Midbrain (tissue), 1 donor: ENCODE measurements around the gene SCRN2.

Experiments
- DNase-seq: peaks from one replicate; lab custom pipeline; 2025; lab: John Stamatoyannopoulos, UW

The SCRN2 gene

DNA sequence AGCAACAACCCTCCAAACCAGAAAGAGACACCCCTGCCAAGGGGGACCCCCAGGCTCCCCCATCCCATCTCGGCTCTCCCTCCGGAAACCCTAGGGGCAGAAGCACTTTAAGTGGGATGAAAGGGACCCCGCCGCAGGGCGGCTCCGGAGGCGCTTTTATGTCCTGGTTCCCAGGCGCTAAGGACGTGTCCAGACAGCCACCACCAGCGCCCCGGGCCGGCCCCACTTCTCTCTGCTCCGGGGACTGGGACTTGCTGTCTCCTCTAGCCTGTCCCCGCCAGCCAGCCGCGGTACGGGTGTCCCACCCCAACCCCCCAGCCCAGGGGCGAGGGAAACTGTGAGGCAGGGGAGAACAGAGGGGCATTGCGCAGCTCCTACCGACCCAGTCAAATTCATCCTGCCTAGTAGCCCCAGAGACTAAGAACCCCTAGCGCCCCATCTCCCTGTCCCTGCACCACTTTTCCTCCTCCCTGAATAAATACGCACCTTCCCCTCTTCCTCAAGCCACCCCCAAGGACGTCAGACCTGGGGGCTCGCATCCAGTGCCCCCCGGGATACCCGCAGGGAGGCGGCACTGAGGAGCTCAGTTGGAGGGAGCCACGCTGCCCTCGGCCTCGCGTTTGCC is 5.8 kb upstream of the SCRN2 start:
- no peak for DNase-seq

DNA sequence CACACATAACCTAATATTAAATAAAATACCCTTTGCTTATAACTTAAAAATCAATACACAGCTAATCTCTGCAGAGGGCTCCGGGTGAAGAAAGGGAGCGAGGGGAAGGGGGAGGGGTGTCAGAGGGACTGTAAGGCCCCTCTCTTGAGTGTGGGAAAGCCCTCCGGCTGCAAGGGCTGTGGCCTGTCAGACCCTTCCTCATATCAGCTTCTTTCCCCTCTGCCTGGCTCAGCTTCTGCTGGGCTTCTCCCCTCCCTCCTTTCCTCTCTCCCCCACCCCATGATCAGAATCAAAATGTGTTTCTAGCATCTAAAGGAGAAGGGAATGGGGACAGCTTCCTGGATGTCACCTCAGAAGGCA is 4.6 kb upstream of the SCRN2 start:
- DNase-seq = no peak

DNA sequence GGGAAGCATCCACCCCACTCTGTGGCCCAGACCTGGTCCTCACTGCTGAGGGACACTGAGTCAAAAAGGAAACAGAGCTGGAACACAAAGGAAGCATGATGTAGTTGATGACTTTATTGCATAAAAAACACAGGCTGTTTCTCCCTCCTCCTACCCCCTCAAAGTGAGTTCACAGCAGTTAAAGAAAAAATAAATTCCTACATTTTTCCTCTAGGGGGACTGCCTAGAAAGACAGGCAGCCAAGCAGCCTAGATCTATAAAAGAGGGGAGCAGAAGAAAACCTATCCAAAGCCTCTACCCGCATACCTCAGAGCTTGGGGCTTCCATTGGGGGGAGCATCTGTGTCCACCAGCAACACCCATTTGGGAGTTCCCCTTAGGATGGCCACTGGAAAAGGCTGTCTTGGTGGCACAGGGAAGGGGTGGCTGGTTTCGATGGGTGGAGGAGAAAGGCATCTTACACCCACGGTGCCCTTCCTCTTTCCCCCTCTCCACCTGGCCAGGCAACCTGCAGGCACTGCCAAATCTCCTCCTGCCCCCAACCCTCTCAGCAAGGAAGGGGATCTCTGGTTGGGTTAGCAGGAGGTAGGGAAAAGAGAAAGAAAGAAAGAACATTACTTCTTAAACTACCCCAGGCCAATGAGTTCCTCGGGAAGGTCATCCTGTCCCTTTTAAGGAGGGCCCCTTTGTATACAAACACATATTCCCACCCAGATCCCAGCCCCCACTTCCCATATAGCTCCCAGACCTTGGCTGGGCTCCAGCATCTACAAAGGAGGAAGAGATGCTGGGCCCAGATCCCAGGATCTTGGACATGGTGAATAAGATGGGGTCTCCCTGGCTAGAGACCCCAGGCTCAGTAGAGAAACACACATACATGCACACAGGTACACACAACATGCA is 4.0 kb upstream of the SCRN2 start:
- DNase-seq = no peak

DNA sequence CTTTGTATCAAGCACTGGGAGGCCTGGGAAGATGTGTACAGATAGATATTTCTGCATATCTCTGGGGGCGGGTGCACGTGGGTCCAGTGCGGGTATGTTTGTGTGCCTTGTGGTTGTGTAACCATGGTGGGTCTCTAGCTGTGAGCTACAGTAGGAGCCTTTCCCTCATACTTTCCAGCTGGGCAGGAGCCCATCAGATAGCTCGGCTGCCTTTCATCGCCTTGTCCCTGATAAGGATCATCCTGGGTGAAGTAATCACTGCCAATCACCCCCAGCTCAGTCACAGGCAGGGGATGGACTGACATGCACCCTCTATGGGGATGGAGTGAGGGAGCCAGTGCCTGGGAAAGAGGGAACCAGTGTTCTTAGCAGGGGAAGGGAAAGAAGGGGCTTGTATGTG is 3.2 kb upstream of the SCRN2 start:
- no peak for DNase-seq

DNA sequence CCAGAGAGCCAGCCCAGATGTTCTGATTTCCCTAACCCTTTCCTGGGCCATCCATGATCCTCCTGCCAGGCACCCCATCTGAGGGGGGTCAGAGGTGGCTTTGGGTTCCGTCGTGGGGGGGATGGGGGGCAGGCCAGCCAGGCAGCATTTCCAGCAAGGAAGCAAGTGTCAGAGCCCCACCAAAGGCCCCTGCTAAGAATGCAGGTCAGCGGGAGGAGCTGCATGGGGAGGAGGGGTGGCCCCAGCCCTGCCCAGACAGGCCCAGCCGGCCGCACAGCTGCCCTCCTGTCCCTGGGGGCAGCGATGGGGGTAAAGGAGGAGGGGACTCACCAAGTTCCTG is 2.3 kb upstream of the SCRN2 start:
- DNase-seq = no peak

DNA sequence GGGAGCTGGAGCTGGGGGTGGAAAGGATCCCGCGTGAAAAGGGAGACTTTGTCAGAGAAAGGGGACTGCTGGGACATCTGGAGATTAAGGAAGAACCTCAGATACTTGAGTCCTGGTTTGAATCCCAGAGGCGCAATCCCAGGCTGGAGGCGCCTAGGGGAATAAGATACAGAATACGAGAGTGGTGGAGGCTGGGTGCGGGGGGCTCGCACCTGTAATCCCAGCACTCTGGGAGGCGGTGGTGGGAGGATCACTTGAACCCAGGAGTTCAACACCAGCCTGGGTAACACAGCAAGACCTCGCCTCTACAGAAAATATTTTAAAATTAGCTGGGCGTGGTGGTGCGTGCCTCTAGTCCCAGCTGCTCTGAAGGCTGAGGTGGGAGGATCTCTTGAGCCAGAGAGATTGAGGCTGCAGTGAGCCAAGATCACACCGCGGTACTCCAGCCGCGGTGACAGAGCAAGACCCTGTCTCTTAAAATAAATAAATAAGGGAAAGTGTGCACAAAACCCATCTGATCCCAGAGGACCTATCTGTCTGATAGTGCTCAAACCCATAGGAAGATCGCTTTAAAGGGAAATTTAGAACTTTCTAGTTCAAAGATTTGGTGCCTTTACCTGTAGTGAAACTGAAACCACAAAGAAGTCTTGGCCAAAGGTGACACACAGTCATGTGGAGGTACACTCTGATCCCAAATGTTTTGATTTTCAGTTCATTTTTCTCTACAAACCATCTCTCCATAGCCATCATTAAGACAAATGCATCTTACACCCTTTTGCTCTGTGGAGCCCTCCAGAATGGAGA is 617 bp upstream of the SCRN2 start:
- DNase-seq = no peak

DNA sequence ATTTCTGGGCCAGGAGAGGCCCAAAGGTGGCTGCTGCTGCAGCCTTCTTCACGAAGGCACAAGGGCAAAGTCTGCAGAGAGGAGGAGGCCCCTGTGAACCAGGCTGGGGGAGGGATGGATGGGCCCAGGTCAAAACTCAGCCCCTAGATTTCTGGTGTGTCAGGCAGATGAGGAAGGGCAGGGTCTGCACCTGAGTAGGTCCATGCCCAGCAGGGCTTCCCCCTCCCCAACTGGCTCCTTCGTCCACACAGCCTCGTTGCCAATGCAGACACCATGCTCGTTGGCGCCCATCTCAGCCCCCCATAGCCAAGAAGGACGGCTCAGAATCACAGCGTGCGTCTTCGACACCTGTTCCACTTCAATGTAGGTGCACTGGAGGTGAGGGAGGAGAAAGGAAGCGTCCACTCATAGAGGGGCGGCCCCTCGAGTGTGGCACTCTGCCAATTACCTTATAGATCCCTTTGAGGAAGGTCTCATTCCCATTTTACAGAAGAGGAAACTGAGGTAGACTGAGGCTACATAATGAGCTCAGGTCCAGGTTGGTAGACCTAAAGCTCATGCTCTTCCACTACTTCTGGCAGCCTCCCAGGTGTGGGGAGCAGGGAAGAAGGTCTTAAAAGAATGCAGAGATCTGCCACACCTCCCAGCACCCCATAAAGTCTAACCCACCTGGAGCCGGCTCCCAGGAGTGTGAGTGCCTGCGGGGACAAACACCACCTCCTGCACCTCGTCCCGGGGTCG is 902 bp downstream of the SCRN2 start:
- DNase-seq = no peak

DNA sequence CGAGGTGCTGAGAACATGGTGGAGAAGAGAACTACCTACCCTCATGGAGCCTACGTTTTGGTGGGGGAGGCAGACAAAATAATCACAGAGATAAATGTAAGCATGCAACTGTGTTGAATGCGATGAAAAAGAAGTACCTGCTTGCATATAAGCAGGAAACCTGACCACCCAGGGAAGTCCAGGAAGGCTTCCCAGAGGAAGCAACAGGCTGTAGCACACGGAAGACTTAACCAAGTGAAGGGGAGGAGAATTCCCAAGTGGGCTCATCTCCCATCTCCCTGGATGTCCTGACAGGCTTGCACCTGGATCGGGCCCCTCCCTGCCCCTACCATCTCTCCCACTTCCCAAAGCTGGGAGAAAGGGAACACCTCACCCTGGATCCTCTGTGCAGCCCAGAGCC is 2.0 kb downstream of the SCRN2 start:
- DNase-seq = no peak

DNA sequence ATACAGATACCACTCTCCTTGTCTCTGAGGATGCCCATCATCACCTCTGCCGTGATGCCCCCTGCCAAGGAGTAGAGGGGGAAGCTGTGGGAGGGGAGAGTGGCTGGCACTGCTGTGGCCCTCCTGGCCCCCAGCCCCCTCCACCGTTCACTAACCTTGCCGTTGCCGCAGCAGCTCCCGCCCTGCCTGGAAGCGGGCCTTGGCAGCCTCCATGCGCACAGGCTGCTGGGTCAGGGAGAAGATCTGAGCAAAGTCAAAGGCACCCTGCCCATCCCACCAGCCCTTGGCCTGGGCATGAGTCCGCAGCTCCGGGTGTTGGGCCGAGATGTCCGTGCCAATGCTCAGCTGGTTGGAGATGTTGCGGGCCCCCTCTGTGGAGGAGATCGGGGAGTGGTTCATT is 2.4 kb downstream of the SCRN2 start:
- no peak for DNase-seq

DNA sequence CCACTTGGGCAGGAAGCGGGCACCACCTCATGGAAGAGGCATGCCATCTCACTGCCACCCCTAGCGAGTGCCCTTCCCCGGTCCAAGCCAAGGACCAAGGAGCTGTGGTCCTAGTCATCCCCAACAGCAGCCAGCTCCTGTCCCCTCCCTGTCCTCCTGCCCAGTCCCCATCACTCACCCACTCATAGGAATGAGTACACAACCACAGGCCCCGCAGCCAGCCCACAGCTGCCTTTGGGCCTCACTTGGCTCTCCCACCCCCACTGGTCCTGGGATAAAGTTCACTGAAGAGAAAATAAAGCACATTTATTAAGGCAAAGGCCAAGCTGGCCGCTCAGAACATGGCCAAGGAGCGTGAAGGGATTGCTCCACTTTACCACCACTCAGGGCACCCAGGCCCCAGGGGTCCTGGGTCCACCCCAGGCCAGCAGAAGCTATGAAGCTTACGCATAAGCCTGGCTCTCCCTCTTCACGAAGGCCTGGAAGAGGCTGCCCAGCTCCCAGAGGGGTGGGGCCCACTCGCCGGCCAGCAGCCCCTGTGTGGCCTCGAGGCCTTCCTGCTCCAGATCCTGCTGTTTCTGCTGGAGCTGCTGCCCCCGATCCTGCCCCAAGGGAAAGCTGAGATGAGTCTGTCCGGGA is 3.6 kb downstream of the SCRN2 start:
- no peak for DNase-seq

DNA sequence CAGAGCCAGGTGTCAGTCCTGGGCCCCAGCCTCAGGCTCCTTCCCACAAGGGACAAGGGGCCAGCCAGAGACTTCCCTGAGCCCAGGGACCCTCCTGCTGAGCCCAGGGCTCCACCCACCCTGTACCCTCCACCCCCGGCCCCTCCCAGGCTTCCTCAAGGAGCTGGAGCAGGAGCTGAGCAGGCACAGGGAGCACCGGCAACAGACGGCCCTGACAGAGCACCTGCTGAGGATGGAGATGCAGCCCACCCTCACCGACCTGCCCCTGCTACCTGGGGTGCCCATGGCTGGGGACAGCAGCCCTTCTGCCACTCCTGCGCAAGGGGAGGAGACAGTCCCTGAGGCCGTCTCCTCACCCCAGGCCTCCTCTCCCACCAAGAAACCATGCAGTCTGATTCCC is 4.5 kb downstream of the SCRN2 start:
- DNase-seq = no peak

DNA sequence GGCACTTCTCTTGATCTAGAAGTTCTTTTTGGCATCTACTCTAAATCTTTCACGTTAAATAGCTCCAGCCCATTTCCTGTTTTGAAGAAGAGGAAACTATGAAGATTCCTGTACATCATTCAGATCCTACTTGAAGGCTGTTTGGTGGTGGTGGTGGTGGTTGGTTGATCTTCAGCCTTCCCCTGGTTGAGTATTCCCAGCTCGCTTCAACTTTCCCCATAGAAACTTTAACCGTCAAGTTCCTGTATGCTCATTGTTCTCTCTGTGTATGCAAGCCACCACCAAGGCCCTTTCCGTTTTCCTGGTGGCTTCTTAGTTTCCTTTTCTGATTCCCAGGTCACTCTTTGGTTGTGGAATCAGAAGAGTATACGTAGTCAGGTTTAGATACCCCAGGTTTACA is 6.3 kb downstream of the SCRN2 start:
- no peak for DNase-seq

DNA sequence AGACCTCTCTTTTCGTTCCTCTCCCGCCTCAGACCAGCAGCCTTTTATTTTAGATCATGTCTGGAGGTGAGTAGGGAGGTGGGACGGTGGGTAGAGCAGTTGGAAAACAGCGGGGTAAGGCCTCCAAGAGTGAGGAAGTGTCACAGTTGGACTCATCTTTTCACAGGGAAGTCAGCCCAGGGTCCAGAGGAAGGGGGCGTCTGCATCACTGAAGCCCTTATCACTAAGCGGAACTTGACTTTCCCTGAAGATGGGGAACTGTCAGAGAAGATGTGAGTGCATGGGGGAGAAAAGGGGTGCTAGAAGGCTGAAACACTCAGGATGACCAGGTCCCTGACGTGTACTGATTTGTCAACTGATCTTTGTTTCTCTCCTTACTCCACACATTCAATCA is 9.1 kb downstream of the SCRN2 start:
- DNase-seq = no peak

DNA sequence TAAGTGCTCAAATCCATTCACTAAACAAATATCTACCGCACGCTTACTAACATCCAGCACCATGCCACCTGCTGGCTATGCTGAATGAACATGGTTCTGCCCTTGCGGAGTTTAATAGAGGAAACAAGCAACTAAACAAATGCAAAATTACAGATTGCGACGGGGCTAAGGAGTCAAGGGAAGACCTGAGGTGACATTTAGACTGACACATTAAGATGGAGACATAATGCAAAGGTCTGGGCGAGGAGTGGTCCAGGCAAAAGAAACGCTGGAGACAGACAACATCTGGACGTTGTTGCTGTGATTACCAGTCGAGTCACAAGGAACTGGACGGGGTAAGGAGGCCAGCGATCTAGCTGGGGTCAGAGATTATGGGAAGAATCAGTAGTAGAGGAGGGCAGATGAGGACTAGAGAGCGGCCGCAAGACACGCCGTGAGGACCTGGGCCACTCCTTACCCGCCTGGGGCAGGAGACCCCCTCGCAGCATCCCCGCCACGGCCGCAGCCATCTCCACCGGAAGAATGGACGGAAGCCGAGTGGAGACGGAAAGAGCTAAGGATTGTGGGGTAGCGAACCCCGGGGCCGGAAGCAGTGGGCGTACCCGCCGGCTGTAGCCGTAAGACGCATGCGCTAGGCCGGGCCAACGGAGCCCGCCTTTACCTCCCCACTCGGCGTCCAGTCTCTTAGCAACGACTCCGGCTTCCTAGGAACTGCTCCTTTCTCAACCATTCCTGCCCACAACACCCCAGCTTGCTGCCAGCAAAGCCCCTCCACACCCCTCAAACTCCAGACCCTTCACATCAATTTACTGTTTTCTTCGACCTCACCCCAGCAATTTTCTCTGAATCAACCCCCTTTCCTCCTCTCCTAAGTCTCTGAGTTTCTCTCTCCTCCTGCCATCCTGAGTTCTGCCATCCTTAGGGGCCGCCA is 9.8 kb downstream of the SCRN2 start, which contains the start of the genes LRRC46 and MRPL10:
Gene LRRC46 (plus strand): TSS at position 668 of the 931 bp plus-strand sequence. CDS start 320 bp downstream, outside the sequence.
Gene MRPL10 (minus strand): TSS at position 539 of the 931 bp plus-strand sequence. CDS start 30 bp downstream, at position 509.
- peak; percentile 94 for DNase-seq

DNA sequence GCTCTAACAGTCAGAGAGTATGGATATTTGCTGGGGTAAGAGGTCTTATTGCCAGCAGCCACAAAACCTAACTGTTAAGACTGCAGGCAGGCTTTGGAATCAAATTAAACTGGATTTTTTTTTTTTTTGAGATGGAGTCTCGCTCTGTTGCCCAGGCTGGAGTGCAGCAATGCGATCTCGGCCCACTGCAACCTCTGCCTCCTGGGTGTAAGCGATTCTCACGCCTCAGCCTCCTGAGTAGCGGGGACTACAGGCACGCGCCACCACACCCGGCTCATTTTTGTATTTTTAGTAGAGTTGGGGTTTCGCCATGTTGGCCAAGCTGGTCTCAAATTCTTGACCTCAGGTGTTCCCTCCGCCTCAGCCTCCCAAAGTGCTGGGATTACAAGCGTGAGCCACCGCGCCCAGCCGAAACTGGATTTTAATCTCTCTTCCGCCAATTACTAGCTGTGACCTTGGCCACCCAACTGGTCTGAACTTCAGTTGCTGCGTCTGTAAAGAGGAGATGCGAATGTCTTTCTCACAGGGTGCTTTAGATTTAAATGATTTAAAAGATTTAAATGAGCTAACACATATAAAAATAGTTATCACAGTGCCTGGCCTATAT is 10.6 kb downstream of the SCRN2 start:
- no peak for DNase-seq

DNA sequence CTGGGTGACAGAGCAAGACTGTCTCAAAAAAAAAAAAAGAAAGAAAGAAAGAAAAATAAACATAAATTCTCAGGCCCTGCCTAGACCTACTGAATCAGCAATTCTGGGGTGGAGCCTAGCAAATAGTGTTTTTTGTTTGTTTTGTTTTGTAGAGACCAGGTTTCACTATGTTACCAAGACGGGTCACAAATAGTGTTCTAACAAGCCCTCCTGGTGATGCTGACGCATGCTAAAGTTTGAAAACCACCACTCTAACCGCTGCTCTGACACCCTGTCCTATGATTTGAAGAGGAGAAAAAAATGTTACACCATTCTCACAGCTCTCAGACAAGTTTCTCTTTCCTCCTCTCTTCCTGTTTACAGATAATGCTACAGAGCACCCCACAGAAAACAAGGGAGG is 11.2 kb downstream of the SCRN2 start:
- DNase-seq = no peak

DNA sequence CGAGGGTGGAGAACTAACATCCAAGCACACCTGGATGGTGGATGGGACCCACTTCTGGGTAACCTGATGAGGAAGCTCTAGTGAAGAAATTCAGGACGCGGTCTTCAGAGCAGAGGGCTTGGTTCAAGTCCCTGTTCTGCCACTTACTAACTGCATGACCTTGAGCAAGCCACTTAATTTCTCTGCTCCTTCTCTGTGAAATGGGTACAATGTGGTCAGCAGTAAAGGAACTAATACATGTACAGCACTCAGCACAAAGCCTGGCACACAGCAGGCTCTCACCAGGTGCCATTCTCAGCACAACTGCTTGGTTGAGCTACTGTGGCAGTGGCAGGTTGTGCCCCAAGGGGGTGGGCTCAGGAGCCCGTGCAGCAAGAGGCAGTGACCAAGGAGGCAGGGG is 17.6 kb downstream of the SCRN2 start:
- no peak for DNase-seq

DNA sequence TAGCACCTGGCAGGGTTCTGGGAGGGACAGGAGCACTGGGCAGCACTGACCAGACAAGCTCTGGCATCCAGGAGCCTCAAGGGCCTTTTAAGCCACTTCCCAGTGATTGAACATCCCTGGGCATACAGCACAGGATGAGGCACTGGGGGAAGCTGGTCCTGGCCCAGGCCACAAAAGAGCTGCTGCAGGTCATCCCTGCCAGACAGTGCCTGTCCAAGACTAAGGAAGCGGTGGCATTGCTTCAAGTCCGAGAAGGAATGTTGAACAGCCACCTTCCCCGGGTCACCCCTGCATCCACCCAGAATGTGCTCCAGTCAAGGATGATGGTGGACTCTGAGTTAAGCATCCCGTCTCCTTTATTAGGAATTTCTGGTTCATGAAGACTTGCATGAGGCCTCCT is 18.3 kb downstream of the SCRN2 start:
- no peak for DNase-seq

DNA sequence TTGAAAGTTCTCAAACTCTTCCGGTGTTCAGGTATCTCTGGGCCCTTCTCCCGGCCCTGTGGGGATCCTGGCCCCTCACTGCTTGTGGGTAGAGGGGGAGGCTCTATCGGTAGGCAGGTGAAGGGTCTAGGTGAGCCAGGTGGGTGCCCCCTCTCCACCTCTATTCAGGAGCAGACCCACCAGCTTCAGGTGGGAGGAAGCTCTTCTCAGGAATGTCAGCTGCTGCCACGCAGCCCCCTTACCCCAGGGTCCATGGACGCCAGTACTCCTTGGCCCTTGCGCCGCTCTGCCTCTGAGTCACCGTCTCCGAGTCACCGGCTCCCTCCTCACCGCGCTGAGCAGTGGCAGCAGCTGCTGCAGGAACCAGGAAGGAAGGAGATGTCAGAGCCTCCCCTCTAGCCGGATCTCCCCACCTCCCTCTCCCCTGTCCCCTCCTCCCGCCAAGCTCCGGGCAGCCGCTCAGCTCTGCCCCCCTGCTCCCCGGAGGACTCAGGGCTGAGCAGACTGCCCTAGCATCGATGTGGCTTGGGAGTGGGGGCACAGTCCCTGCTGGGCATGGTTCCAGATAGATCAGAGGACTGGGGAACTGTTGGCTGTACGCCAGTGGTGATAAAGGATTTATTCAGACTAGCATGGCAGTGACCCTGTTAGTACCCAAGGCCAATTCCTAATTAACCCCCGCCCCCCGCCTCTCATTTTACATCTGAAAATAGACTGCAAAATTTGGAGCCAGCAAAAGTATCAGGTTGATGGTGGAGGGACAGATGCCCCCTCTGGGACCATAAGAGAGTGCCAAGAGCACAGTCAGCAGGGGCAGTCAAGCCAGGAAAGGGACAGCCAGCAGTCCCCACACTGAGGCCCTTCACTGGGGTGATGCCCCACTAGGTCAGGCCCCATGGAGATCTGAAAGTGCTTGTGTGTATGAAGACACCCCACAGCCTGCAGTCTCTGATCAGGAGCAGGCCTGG is 19.4 kb downstream of the SCRN2 start, which contains the start of gene OSBPL7:
Gene OSBPL7 (minus strand): TSS at position 371 of the 968 bp plus-strand sequence. CDS start 1,516 bp downstream, outside the sequence.
- DNase-seq = peak; percentile 83
